ENCODE data around the gene C2CD2.
A peak's percentile ranks its signal among the peaks of the same experiment; 100 is the strongest.

C2CD2 gene

DNA sequence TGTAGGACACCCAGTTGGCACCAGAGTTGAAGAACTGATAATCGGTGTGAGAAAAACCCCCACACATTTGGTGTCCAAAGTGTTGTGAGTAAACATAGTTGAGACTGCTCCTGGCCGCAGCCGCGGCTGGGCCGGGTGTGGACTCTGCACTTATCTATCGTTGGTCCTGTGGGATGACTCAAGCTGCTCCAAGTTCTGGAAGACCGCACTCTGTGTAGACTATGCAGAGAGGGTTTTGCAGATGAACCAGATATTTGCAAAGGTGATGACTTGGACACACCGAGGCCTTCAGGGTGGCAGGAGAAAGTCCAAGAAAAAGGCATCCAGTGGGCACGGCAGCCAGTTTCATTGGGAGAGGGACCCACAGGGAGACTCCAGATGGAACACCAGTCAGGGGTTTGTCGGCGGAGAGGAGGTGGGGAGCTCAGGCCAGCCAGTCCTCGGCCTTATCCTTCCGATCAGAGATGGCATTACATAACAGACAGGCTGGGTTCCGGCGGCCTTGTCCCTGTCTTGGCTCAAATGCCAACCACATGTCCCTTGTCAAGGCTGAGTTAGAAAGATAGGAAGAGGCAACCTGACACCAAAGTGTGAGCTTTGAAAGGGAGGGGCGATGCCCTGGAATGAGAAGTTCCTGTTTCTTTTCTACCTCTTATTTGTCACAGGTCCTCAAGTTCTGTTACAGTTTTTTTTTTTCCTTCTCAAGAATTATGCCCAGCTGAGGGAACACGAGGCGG lies 21.1 kb downstream of the C2CD2 start:
- DNase-seq (ENCODE audit: low spot score), result no peak

DNA sequence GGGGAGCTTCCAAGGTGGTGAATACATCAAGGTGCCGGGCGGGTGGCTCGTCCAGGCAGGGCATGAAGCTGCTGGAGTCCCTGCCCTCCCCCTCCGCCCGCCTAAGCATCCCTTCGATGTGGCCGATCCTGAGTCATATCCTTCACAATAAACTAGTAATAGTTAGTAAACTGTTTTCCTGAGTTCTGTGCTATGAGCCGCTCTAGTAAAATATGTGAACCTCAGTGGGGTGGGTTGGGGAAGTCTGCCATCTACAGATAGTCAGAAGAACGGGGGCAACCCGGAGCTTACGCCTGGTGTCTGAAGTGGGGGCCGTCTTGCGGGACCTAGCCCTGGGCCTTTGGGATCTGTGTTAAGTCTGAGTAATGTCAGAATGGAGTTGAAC lies 21.6 kb downstream of the C2CD2 start:
- DNase-seq (ENCODE audit: low spot score), result no peak

DNA sequence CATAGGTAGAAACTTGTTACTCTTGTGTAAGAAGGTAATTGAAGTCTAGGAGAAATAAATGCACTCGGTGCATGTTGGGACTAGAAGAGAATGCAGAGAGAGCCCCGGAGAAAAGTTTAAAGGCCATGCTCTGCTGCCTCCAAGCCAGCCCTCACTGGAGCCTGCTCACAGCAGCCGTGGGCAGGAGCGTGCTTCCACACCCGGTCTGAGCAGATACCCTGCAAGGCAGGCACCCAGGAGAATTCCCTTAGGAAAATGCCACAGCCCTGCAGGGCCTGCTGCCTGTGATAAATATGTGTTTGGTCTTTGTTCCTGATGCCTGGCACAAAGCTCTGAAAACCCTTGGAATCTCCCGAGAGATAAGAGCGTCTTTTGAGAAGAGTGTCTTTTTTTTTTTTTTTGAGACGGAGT lies 22.8 kb downstream of the C2CD2 start:
- no peak for DNase-seq (ENCODE audit: low spot score)

DNA sequence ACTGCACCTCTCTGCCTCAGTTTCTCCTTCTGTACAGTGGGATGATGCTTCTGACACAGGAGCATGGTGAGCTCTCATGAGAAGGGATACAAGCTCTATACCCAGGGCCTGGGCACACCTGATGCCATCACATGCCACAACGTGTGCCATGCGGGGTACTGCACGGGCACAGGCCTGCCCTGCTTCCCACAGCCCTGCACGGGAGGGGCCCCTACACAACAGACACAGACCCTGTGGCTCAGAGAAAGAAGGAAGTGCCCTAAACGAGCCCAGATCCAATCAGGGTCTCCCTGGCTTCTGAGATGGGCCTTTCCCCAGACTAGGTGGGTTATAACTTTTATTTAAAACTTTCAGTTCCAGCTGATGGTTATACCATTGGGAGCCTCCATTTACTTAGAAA lies 24.6 kb downstream of the C2CD2 start:
- no peak for DNase-seq (ENCODE audit: low spot score)

DNA sequence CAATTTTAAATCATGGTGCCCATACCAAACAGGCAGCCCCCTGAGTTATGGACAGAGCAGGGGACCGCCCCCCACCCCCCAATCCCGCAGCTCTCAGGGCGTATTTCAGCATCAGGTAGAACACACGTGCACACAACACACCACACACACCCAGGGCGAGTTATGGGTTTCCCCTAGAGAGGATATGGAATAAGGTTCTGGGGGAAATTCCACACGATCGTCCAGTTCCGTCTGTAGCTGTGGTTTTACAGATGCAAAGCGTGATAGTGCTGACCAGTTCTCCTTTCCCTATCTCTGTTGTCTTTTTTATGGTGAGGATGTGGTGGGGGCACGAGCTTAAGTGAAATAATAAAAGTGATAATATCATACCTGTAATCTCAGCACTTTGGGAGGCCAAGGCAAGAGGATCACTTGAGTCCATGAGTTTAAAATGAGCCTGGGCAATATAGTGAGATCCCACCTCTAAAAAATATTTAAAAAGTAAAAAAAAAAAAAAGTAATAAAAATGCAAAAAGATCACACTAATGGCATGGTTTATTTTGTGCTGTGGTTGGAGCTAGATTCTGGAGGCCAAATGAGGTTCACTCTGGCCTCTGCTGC lies 25.1 kb downstream of the C2CD2 start:
- no peak for DNase-seq (ENCODE audit: low spot score)

DNA sequence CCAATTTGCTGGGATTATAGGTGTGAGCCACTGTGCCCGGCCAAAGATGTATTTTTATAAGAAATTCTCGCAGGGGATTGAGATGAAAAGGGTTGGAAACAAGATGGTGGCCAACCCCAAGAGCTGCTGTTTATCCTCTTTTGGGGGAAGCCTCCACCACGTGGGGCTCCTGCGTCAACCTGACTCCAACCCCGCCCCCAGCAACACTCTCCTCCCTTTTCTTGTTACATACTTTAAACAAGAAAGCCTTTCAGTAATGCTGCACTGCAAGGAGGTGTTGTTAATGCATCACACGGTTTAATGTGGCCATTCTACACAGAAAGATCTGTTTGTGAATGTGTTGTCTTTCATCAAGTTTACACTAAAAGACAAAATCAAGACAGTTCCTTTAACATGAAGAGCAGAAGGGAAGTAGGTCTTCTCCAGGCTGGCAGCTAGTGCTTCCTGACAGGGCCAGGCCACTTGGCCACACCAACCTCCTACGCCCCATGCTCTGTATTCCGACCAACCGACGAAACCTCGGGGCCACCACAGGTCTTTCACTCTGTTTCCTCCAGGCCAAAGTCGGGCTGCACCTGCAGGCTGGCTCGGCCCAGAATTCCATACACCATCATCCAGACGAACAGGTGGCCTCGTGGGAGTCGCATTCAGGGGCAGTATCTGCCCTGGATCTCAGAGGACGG lies 25.9 kb downstream of the C2CD2 start:
- DNase-seq (ENCODE audit: low spot score), result no peak

DNA sequence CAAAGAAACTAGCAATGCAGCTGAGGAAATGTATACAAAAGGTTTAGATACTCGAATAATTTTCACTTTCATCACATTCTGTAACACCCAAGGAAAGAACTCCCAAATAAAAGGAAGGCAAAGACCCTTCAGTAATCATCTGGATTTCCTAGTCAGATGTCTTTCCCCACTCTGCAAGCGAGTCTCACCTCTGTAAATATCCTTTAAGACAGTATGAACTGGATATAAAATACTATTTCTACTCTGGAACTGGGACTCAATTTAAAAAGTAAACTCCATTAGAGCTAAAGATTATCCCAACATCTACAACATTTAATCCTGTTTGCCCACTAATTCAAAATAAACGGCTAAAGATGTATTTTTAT lies 27.0 kb downstream of the C2CD2 start:
- DNase-seq (ENCODE audit: low spot score), result no peak

DNA sequence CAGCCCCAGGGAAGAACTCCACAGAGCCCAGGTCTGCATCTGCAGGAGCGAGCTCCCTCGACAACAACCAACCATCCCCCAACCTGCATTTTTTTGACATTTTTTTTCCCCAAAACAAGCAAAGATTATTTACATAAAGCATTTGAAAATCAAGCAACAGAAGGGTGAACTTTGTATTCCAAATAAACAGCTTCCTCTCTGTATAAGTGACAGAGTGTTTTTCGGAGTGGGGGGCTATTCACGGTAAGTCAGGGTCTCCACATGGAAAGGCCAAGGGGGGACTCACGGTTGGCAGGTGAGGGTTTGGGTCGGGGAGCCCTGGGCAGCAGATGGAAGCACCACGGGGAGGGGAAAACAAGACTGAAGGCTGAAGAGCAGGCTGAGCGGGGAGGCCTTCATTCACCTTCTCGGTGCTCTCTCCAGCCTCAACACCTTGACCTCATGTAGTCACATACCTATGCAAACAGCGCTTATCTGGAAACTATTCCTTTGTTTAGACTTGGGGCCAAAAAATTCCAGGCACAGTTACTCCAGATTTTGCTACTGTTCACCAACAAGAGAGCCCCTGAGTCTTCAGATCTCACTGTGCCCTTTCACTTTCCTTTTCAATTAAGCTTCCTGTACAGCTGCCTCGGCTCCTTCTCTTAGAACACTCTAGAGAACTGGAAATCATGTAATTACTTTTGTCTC lies 27.6 kb downstream of the C2CD2 start:
- peak; percentile 48 for DNase-seq (ENCODE audit: low spot score)

DNA sequence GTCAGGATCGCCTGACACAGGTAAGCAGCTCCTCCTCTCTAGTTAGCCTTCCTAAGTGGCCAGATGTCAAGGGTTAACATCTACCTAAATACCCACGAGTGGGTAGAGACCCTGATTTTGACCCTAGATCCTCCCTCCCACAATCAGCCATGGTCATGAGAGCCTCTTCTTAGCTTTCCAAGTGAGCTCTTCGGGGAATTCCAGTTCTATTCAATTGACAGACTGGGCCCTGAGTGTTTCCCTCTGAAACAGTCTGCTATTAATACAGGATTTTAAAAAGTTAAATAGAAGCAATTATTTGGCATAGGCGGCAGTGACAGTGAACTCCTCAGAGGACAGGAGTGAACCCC lies 28.1 kb downstream of the C2CD2 start:
- no peak for DNase-seq (ENCODE audit: low spot score)

DNA sequence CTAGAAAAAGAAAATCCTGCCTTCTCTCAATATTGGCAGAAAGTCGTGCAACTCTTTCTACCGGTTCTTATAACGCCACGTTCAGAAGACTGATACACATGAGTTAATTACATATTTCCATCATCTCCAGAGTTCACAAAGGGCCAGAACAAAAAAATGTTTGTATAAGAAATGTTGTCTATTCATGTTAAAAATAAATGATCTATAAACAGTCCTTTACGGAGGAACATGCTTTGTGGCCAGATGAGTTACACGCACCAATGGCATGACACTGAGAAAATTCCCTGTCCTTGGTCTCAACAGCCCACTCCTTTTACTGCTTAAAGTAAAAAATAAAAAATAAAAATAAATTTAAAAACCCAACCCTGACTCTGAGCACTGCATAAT lies 29.5 kb downstream of the C2CD2 start:
- no peak for DNase-seq (ENCODE audit: low spot score)

DNA sequence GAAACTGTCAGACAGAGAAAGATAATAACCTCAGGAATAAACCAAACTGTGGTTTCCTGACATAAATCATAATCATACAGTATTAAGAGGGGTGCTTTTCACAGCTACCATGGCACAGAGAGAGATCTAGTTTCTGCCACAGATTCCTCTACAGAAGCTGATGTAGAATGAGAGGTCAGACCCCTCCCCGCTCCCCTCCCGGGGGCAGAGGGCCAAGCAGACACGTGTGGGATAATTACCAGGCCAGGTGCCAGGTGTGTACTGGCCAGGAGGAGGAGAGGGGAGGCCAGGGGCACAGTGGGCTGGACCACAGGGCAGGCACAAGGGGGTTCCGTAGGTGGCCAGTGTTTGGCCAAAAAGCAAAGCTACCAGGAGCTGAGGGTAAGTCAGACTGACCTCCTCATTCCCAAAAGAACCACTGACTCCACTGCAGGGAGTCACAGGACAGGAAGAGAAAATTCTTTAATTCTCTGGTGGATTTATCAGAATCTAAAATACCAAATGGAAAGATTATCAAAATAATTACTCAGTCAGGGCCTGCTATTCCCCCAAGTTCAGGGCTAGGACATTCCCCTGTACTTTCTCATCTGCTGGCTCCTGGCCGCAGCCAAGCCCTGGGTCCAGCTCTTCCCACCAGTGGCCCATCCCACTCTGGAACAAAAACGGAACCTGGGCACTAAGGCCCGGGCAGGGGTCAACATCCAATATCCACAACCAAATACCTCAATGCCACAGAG lies 30.0 kb downstream of the C2CD2 start:
- no peak for DNase-seq (ENCODE audit: low spot score)

DNA sequence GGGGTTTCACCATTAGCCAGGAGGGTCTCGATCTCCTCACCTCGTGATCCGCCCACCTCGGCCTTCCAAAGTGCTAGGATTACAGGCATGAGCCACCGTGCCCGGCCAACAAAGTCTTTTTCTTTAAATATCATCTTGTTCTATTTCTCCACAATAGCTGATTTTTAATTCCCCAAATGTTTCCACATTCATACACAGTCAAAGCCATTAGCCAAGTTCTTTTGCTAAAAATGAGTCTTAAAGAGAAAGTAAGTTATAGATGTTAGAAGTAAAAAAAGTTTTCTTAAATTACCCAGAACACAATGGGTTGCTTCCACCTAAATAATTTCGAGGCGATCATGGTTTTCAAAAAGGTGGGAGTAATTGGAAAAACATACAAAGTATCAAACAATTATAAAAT lies 30.6 kb downstream of the C2CD2 start:
- no peak for DNase-seq (ENCODE audit: low spot score)

DNA sequence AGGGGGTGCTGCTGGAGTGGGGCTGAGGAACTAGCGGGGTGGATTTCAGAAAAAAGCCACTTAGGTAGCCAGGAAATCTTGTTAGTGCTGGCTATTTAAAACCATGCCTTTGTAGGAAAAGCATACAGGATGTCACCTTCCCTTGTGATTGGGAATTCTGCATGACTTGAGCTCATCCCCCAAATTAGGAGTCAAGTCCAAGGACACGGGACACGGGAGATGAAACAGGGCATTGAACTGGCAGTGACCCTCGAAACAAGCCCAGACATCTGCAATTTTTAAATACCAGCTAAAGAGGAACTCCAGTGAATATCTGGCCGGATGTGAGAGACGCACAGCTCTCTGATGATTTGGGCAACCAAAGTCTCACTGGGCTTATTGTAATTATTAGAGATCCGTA lies 32.8 kb downstream of the C2CD2 start:
- no peak for DNase-seq (ENCODE audit: low spot score)

DNA sequence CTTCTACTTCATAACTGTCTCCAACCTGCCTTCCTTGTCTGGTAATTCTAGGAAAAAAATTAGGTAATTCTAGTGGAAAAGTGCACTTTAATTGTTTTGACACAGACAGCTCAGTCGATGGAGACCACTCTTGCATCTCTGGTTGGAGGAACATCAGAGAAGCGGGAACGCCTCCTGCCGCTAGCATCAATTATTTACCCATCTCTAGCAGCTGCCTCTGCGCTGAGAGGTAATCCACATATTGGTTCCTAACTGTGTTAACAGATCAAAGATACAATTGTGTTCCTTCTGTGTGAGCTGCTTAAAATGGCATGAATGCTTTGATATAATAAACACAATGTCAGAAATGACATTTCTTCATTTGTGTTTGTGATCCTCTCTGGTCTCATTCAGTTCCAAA lies 33.3 kb downstream of the C2CD2 start:
- no peak for DNase-seq (ENCODE audit: low spot score)

DNA sequence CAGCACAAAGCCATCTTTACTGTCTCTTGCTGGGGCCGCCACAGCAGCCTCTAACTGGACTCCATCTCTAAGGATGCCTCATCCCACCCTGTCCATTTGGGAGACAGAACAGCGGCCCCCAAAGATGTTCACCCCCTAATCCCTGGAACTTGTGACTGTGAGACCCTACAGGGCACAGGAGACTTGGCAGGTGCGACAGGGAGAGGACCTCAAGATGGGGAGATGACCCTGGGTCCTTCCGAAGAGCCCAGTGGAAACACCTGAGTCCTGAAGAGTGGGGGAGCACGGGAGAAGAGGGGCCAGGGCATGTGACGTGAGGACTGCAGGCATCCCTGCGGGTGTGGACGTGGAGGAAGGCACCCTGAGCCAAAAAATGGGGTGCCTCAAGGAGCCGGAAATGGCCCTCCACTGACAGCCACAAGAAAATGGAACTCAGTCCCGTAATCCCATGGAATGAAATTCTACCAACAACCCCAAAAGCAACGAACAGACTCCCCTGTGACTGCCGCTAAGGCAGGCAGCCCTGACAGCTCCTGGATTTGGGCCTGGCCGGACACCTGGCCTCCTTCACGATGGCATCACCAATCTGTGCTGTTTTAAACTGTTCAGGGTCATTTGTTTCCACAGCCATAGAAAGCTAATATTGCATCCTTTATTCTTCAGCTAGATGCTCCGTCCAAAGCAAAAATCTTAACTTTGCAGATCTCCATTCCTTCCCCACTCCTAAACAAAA lies 34.0 kb downstream of the C2CD2 start:
- no peak for DNase-seq (ENCODE audit: low spot score)

DNA sequence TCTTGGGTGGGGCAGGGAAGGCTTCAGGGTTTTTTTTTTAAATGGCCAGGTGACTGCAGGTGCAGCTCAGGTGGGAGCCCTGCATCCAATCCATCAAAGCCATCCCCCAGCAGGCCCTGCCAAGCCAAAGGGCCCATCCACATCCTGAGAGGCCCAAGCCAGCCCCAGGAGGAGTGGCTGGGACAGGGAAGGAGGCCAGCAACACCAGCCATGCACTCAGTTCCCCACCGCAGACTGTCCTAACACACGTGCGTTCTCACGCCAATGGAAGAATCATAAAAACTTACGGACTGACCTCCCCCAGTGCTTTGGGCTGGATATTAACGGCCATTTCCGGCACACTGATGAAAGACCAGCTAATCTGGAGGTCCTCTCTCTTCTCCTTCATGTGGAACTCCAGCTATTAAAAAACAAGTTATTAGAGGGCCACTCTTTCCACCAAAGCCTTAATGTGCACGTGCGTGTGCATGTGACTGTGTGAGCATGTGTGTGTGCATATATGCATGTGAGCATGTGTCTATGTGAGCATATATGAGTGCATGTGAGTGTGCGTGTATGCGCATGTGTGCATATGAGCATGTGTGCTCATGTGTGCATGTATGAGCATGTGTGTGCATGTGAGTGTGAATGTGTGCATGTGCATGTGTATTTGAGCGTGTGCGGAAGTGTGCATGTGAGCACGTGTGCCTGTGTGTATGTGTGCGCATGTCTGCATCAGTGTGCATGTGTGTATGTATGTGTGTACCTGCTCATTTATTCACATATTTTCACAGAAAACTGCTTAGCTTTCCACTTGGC lies 35.1 kb downstream of the C2CD2 start:
- DNase-seq (ENCODE audit: low spot score), result no peak

DNA sequence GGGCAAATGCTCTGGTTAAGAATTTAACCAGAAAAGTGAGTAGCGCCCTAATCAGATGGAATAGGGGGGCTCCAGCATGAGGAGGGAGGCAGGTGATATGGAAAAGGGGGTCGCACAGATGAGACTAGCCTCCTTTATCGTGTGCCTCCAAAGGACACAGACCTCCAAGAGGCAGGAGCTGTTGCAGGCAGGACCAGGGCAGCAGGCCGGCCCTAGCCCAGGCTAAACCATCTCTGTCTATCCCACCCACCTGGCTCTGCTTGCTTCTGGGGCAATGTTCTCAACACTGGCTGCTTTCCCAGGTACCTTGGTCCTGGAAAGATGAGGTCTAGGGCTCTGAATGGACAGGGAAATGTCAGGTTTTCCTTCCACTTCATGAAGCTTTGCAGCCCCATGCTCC lies 36.3 kb downstream of the C2CD2 start:
- no peak for DNase-seq (ENCODE audit: low spot score)

DNA sequence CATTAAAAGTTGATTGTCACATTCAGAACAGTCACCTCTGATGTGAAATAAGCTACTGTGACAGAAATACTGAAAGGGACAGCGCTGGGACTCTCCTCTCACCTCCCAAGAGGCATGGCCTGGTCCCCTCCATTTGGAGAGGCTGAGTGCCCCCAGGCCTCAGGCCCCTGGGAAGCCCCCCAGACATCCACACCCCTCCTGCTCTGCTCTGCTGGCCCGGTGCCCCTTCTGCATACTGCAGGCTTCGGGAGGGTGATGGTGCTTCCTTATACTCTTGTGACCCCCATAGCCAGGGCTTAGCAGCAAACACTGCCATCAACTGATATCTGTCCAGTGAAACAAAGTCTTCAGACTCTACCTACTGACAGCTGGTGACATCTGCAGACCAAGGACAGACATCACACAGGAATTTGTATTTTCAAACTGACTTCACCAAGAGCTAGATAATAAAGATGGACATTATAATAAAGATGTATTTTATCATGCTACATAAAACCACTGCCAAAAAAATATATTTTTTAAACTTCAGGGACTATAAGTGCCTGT lies 36.9 kb downstream of the C2CD2 start:
- DNase-seq (ENCODE audit: low spot score), result no peak

DNA sequence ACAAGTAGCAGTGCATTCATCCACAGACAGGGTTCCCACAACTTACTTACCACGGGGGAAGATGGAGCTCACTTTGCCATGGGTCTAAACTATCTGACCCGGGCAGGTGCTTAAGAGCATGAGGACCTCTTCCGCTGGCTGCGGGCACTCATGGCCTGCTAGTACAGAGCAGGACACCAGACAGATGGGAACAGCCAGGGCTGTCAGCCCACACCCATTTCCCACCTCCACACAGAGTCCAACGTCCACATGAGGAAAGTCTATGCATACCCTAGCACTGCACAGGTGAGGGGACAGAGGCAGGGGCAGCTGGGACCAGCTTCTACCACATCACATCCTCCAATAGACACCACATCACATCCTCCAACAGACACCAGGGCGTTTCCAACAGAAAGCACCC lies 38.9 kb downstream of the C2CD2 start:
- peak; percentile 28 for DNase-seq (ENCODE audit: low spot score)

DNA sequence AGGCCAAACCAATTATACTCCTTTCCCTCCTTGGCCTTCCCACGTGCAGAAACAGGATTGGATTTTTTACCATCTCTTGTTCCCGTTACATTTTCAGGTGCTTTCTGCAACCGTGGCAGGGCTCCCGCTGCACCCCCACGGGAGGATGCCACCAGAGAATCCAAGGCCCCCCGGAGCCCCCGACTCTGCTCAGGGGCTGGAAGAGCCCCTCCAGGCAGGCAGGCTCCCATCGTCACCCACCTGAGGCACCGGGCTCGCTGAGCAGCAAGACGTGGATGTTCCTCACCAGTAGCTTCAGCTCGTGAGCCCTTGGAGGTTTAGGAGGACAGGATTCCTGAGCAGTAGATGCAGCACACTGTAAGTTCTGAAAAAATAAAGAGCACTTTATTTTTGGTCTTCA lies 39.5 kb downstream of the C2CD2 start:
- DNase-seq (ENCODE audit: low spot score), result no peak

DNA sequence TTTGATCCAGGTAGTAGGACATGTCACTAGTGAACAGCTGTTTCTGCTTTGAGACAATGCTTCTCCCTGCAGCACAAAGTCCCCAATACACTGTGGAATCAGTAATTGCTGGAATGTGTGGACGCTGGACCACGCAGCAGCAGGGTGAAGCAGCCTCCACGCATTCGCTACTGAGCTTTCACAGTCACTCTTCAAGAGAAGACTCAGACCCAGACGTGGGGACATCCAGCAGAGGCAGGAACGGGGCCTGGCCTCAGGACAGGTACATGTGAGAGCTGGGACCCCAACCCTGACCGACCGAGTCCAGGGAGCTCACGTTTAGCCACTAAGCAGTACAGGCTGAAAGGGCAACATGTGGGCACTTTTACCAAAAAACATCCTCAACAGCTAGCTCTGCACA lies 40.6 kb downstream of the C2CD2 start:
- DNase-seq (ENCODE audit: low spot score), result no peak

Measured in HuH-7 (cell line).